Astrocyte (in vitro differentiated cells and primary cell): ENCODE results near the gene FAM168A.

Source experiments
- EZH2 ChIP-seq: IDR thresholded peaks from 2 replicates; pipeline ENCODE4 v1.6.1; 2012; ENCODE audit warnings: mild to moderate bottlenecking, low read length, inconsistent platforms; ENCODE audit not compliant: insufficient read depth
- TF ChIP-seq, protein P1 (sequence below): IDR thresholded peaks from 2 replicates; pipeline ENCODE4 v1.5.1; 2011; ENCODE audit warnings: low read depth, mild to moderate bottlenecking, inconsistent platforms, low read length, moderate library complexity; ENCODE audit not compliant: insufficient read depth

DNA sequence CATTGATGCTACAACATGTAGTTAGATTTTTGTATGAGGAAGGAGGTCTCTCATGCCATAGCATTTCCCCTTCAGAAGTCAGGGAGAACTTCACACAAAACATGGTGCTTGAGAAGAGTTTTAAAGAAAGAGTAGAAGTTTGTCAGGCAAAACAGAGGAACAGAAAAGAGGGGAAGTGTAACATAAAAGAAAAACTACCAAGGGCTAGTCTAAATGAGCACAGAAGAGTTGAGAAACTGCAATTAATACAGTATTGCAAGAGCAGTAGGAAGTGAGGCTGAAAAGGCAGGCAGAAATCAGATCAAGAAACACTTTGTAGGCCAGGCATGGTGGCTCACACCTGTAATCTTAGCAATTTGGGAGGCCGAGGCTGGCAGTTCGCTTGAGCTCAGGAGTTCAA, 61.0 kb downstream of the FAM168A start:
- TF ChIP-seq, protein P1, sequence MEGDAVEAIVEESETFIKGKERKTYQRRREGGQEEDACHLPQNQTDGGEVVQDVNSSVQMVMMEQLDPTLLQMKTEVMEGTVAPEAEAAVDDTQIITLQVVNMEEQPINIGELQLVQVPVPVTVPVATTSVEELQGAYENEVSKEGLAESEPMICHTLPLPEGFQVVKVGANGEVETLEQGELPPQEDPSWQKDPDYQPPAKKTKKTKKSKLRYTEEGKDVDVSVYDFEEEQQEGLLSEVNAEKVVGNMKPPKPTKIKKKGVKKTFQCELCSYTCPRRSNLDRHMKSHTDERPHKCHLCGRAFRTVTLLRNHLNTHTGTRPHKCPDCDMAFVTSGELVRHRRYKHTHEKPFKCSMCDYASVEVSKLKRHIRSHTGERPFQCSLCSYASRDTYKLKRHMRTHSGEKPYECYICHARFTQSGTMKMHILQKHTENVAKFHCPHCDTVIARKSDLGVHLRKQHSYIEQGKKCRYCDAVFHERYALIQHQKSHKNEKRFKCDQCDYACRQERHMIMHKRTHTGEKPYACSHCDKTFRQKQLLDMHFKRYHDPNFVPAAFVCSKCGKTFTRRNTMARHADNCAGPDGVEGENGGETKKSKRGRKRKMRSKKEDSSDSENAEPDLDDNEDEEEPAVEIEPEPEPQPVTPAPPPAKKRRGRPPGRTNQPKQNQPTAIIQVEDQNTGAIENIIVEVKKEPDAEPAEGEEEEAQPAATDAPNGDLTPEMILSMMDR = no peak
- no peak for TF ChIP-seq EZH2
